Measurements from ENCODE around the gene UNCX.
"Not testable (repeated sequence)": the region's sequence is repeated elsewhere in the genome, so short reads cannot be mapped to it uniquely, and the experiment has no call there.

UNCX gene

GRCh38 chr7:1279041-1279440 is 46.4 kb downstream of the UNCX start:
- DNase-seq = no peak

- not testable (repeated sequence) for DNase-seq
These were observed 47.2 kb downstream of the UNCX start for GRCh38 chr7:1279895-1280294.

- no peak for DNase-seq
These were observed 48.4 kb downstream of the UNCX start for GRCh38 chr7:1281068-1281467.

- DNase-seq = no peak
These were observed 50.0 kb downstream of the UNCX start for GRCh38 chr7:1282679-1283078.

GRCh38 chr7:1283337-1283736 is 50.7 kb downstream of the UNCX start:
- DNase-seq = no peak

- no peak for DNase-seq
These were observed 51.5 kb downstream of the UNCX start for GRCh38 chr7:1283941-1284742.

- DNase-seq = no peak
These were observed 52.2 kb downstream of the UNCX start for GRCh38 chr7:1284743-1285458.

GRCh38 chr7:1285556-1286301 is 53.1 kb downstream of the UNCX start:
- no peak for DNase-seq
